Measurements from ENCODE around the gene TREML2. TPM values are rescaled to one million over a fixed set of nuclear protein-coding genes. Genes with fewer than 3 reads are reported as not detected.

The TREML2 gene
- total and polyA plus RNA-seq, 2 of the 8 experiments (the other 6 are each of a cell fraction or from before 2014, with no cell fraction given) = 0.09 to 0.18 TPM

DNA sequence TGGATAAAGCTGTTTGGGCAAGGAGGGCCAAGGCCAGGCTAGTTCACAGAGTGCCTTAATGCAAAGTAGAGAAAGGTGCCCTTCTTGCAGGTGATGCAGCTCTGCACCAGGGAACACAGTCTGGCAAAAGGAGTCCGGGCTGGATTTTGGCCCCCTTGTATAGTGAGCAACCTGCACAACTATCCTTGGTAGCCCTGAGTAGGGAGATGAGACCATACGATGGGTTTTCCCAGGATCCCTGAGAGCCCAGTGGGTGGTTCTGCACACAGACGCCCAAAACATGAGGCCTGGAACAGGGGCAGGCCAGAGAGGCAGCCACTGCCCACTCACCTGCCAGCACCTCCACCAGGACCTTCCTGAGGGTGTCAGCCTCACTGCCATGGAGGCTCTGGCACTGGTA, 40.0 kb downstream of the TREML2 start (continued):
- TF ChIP-seq, protein P1, sequence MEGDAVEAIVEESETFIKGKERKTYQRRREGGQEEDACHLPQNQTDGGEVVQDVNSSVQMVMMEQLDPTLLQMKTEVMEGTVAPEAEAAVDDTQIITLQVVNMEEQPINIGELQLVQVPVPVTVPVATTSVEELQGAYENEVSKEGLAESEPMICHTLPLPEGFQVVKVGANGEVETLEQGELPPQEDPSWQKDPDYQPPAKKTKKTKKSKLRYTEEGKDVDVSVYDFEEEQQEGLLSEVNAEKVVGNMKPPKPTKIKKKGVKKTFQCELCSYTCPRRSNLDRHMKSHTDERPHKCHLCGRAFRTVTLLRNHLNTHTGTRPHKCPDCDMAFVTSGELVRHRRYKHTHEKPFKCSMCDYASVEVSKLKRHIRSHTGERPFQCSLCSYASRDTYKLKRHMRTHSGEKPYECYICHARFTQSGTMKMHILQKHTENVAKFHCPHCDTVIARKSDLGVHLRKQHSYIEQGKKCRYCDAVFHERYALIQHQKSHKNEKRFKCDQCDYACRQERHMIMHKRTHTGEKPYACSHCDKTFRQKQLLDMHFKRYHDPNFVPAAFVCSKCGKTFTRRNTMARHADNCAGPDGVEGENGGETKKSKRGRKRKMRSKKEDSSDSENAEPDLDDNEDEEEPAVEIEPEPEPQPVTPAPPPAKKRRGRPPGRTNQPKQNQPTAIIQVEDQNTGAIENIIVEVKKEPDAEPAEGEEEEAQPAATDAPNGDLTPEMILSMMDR (IDR thresholded peaks at IDR 0.05; ENCODE audit: control extremely low read depth in 1 of 3, insufficient read depth in 1 of 3, low read depth in 1 of 3, low read length in 3 of 3) = no peak
- TF ChIP-seq SP1 (IDR thresholded peaks at IDR 0.05; ENCODE audit: low read depth, low read length) (no peak), TCF12 (IDR thresholded peaks at IDR 0.05; ENCODE audit: low read depth, low read length) (no peak), SP2 (IDR thresholded peaks at IDR 0.05; ENCODE audit: low read length) (no peak), KDM1A (IDR thresholded peaks at IDR 0.05; ENCODE audit: borderline replicate concordance, low read length) (no peak), JUND (IDR thresholded peaks at IDR 0.05; ENCODE audit: low read length) (no peak)
